ENCODE data around the gene SNX1. TPM values are rescaled to one million over a fixed set of nuclear protein-coding genes. Genes with fewer than 3 reads are reported as not detected.
"Not testable (repeated sequence)": the region's sequence is repeated elsewhere in the genome, so short reads cannot be mapped to it uniquely, and the experiment has no call there.

Gene SNX1
- total and polyA plus RNA-seq, 2 experiments from 2014 or later, result 40.5 to 102 TPM

DNA sequence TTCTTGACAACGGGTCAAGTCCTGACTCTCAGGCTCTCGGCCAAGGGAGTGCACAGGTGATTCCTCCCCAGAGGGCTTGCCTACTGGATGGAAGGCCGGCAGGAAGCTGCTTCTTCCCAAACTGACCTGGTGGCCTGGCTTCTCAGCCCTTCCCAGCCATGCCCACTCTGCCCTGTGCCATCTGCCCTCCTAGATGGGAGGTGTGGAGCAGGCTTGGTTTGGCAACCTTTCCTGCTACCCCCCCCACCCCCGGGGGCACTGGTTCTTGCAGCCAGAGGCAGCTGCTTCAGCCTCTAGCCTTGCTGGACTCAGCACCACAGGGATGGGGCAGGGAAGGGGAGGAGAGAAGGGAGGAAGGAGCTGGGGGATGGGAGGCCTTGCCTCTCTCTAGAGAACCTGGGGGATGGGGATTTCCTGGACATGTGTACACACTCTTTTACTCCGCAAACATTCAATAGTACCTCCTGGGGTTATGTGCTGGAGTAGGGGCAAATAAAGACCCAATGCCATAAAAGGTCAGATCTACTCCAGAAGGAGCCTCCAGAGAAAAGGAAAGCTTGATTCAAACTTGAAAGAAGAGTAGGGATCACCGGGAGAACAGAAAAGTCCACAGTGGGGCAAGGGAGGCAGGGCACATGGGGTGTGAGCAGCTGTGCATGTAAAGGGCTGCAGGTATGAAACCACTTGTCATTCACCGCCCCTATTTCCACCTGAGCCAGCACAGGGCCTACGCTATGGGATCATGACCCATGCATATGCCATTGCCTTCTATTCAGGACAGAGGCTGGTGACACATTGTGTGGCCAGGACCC, 45.3 kb upstream of the SNX1 start:
- WGBS, 2 experiments (ENCODE audit: low coverage in 1 of 2, low lambda C conversion rate in 2 of 2, missing lambda C conversion rate in 2 of 2), result 80 to 91% methylated on average over 7 to 8 of the region's 8 CpGs
- in situ Hi-C loops (cut with MboI), result loop anchor here (25.0 kb wide), 1 partner anchor 588 kb away; no protein-coding TSS in a partner anchor

DNA sequence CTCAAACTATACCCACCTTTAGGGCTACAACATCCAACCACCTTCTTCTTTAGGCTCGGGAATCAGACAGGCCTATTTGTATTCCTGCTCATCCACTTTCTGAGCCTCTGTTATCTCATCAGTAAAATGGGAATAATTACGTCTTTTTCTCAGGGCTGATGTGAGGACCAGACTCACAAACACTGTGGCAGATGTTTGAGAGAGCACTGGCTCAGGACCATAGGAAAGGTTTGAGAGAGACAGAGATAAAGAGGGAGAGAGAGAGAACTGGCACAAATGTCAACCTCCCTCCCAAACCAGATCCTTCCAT, 44.7 kb upstream of the SNX1 start:
- Histone ChIP-seq H3K4me2 (ENCODE audit: unreplicated experiment) (no peak overlapping the region), H3K4me3 (no peak overlapping the region), H3K36me3 (ENCODE audit: low read depth) (no peaks in the 10 kb centered on the region), H3F3A (ENCODE audit: insufficient read depth) (no peaks in the 10 kb centered on the region), H3K79me2 (ENCODE audit: insufficient read depth) (no peaks in the 10 kb centered on the region), H3K4me1 (ENCODE audit: insufficient read depth) (0 out of 2 replicates have a peak, but pooled peaks cover 12% of the 10 kb centered on the region), H3K27ac (no peak overlapping the region), H4K20me1 (ENCODE audit: insufficient read depth) (no peaks in the 10 kb centered on the region), H3K9me3 (ENCODE audit: low read depth) (no peaks in the 10 kb centered on the region), H3K9ac (no peak overlapping the region), H2AFZ (no peak overlapping the region), H3K9me2 (ENCODE audit: insufficient read depth) (no peaks in the 10 kb centered on the region), H3K27me3 (replicated peaks; ENCODE audit: insufficient read depth) (no peaks in the 10 kb centered on the region)
- in situ Hi-C loops (cut with MboI), result loop anchor here (25.0 kb wide), 1 partner anchor 589 kb away; no protein-coding TSS in a partner anchor
- no peak for DNase-seq
- TF ChIP-seq EZH2phosphoT487 (IDR thresholded peaks at IDR 0.05; ENCODE audit: insufficient read depth, low read depth) (no peak), EZH2 (IDR thresholded peaks at IDR 0.05; ENCODE audit: insufficient read depth, poor library complexity, severe bottlenecking) (no peak)
- WGBS, 2 experiments (ENCODE audit: low coverage in 1 of 2, low lambda C conversion rate in 2 of 2, missing lambda C conversion rate in 2 of 2), result 90 to 92% methylated on average over 2 of the region's 2 CpGs

More for the DNA sequence above, 45.3 kb upstream of the SNX1 start:
- H4K20me1 ChIP-seq (ENCODE audit: insufficient read depth), result no peaks in the 10 kb centered on the region
- DNase-seq, result no peak
- H3K4me3 ChIP-seq, result no peak overlapping the region
- H3F3A ChIP-seq (ENCODE audit: insufficient read depth), result no peaks in the 10 kb centered on the region
- H3K36me3 ChIP-seq (ENCODE audit: low read depth), result no peaks in the 10 kb centered on the region
- H3K9me2 ChIP-seq (ENCODE audit: insufficient read depth), result no peaks in the 10 kb centered on the region
- no peak overlapping the region for H2AFZ ChIP-seq
- no peaks in the 10 kb centered on the region for H3K9me3 ChIP-seq (ENCODE audit: low read depth)
- no peak overlapping the region for H3K9ac ChIP-seq
- H3K27me3 ChIP-seq (replicated peaks; ENCODE audit: insufficient read depth), result no peaks in the 10 kb centered on the region
- H3K79me2 ChIP-seq (ENCODE audit: insufficient read depth), result peaks cover 4% of the 10 kb centered on the region; the same call in 1 of the 2 replicates
- H3K27ac ChIP-seq, result no peak overlapping the region
- no peak for TF ChIP-seq EZH2phosphoT487 (IDR thresholded peaks at IDR 0.05; ENCODE audit: insufficient read depth, low read depth)
- TF ChIP-seq EZH2 (IDR thresholded peaks at IDR 0.05; ENCODE audit: insufficient read depth, poor library complexity, severe bottlenecking), result no peak
- 0 out of 2 replicates have a peak, but pooled peaks cover 12% of the 10 kb centered on the region for H3K4me1 ChIP-seq (ENCODE audit: insufficient read depth)
- H3K4me2 ChIP-seq (ENCODE audit: unreplicated experiment), result no peak overlapping the region

GRCh38 chr15:64051407-64052259, 44.1 kb upstream of the SNX1 start:
- Histone ChIP-seq H3K27me3 (replicated peaks; ENCODE audit: insufficient read depth) (no peaks in the 10 kb centered on the region), H4K20me1 (ENCODE audit: insufficient read depth) (no peaks in the 10 kb centered on the region), H3F3A (ENCODE audit: insufficient read depth) (no peaks in the 10 kb centered on the region), H2AFZ (peak overlapping the region; percentile 66), H3K4me2 (ENCODE audit: unreplicated experiment) (no peak overlapping the region), H3K27ac (no peak overlapping the region), H3K36me3 (ENCODE audit: low read depth) (no peaks in the 10 kb centered on the region), H3K4me3 (no peak overlapping the region), H3K9me2 (ENCODE audit: insufficient read depth) (no peaks in the 10 kb centered on the region), H3K9me3 (ENCODE audit: low read depth) (no peaks in the 10 kb centered on the region), H3K79me2 (ENCODE audit: insufficient read depth) (no peaks in the 10 kb centered on the region), H3K4me1 (ENCODE audit: insufficient read depth) (0 out of 2 replicates have a peak, but pooled peaks cover 11% of the 10 kb centered on the region), H3K9ac (no peak overlapping the region)
- WGBS, 2 experiments (ENCODE audit: low coverage in 1 of 2, low lambda C conversion rate in 2 of 2, missing lambda C conversion rate in 2 of 2), result 67 to 77% methylated on average over 5 to 6 of the region's 6 CpGs
- in situ Hi-C loops (cut with MboI), result loop anchor here (25.0 kb wide), 1 partner anchor 589 kb away; no protein-coding TSS in a partner anchor
- DNase-seq, result peak; percentile 54
- TF ChIP-seq EZH2phosphoT487 (IDR thresholded peaks at IDR 0.05; ENCODE audit: insufficient read depth, low read depth), result no peak
- no peak for TF ChIP-seq EZH2 (IDR thresholded peaks at IDR 0.05; ENCODE audit: insufficient read depth, poor library complexity, severe bottlenecking)

- 95% methylated on average over 5 of the region's 5 CpGs for WGBS, 2 experiments (ENCODE audit: low coverage in 1 of 2, low lambda C conversion rate in 2 of 2, missing lambda C conversion rate in 2 of 2)
- in situ Hi-C loops (cut with MboI), result loop anchor here (25.0 kb wide), 1 partner anchor 591 kb away; no protein-coding TSS in a partner anchor
Observed at GRCh38 chr15:64052925-64053491, 42.8 kb upstream of the SNX1 start.

DNA sequence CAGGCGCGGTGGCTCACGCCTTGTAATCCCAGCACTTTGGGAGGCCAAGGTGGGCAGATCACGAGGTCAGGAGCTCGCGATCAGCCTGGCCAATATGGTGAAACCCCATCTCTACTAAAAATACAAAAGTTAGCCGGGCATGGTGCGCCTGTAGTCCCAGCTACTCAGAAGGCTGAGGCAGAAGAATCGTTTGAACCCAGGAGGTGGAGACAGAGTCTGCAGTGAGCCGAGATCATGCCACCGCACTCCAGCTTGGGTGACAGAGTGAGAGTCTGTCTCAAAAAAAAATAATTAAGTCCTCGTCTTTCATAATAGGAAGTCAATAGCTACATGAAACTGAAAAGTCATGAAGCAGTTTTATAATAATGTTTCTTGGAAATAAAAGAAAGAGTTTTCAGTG, 42.1 kb upstream of the SNX1 start:
- 77 to 78% methylated on average over 12 of the region's 12 CpGs for WGBS, 2 experiments (ENCODE audit: low coverage in 1 of 2, low lambda C conversion rate in 2 of 2, missing lambda C conversion rate in 2 of 2)
- in situ Hi-C loops (cut with MboI), result loop anchor here (25.0 kb wide), 1 partner anchor 591 kb away; no protein-coding TSS in a partner anchor
- H2AFZ ChIP-seq; H3K9ac ChIP-seq; H3K27me3 ChIP-seq (replicated peaks; ENCODE audit: insufficient read depth); H3K79me2 ChIP-seq (ENCODE audit: insufficient read depth); H3F3A ChIP-seq (ENCODE audit: insufficient read depth); H3K9me2 ChIP-seq (ENCODE audit: insufficient read depth); H3K4me2 ChIP-seq (ENCODE audit: unreplicated experiment); H4K20me1 ChIP-seq (ENCODE audit: insufficient read depth); H3K4me3 ChIP-seq; H3K36me3 ChIP-seq (ENCODE audit: low read depth); H3K27ac ChIP-seq; DNase-seq; H3K9me3 ChIP-seq (ENCODE audit: low read depth): not testable (repeated sequence)
- H3K4me1 ChIP-seq (ENCODE audit: insufficient read depth), result peaks cover 12% of the 10 kb centered on the region; the same call in 1 of the 2 replicates

More at GRCh38 chr15:64052925-64053491, 42.8 kb upstream of the SNX1 start:
- no peaks in the 10 kb centered on the region for H3K36me3 ChIP-seq (ENCODE audit: low read depth)
- H3K9me3 ChIP-seq (ENCODE audit: low read depth), result no peaks in the 10 kb centered on the region
- no peak overlapping the region for H3K9ac ChIP-seq
- H3K27ac ChIP-seq, result no peak overlapping the region
- H3K79me2 ChIP-seq (ENCODE audit: insufficient read depth), result no peaks in the 10 kb centered on the region
- no peak overlapping the region for H3K4me3 ChIP-seq
- no peak overlapping the region for H2AFZ ChIP-seq
- H3K9me2 ChIP-seq (ENCODE audit: insufficient read depth), result no peaks in the 10 kb centered on the region
- H3K4me2 ChIP-seq (ENCODE audit: unreplicated experiment), result no peak overlapping the region
- TF ChIP-seq EZH2phosphoT487 (IDR thresholded peaks at IDR 0.05; ENCODE audit: insufficient read depth, low read depth) (no peak), EZH2 (IDR thresholded peaks at IDR 0.05; ENCODE audit: insufficient read depth, poor library complexity, severe bottlenecking) (no peak)
- H3K27me3 ChIP-seq (replicated peaks; ENCODE audit: insufficient read depth), result no peaks in the 10 kb centered on the region
- no peaks in the 10 kb centered on the region for H3F3A ChIP-seq (ENCODE audit: insufficient read depth)
- DNase-seq, result no peak
- H3K4me1 ChIP-seq (ENCODE audit: insufficient read depth), result 0 out of 2 replicates have a peak, but pooled peaks cover 7% of the 10 kb centered on the region
- no peaks in the 10 kb centered on the region for H4K20me1 ChIP-seq (ENCODE audit: insufficient read depth)
